Medulla oblongata (tissue), 1 donor: ENCODE data around the gene TEF.

Experiments used
- DNase-seq: peaks from one replicate; pipeline ENCODE4 v3.0.0-alpha.2; 2015; ENCODE audit errors: extremely low spot score

Gene TEF

GRCh38 chr22:41353862-41354575, 27.7 kb upstream of the TEF start:
- no peak for DNase-seq

DNA sequence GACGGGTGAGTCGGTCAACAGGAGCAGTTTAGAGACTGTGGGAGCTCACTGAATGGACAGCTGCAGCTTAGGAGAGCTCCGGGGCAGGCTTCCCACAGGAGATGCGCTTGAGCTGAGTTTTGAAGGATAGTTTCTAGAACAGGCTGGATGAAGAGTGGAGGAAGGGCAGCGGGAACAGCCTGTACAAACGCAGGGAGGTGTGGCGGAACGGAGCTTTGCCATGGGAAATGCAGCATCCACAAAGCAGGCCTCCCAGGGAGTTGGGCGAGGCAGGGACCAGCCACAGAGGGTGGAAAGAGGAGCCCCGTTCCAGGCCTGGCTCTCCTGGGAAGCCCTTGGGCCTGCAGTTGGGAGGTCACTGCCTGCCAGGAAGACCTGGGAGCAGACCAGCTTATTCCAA, 26.8 kb upstream of the TEF start:
- DNase-seq, result no peak

- no peak for DNase-seq
Measured at GRCh38 chr22:41355895-41356294, 25.8 kb upstream of the TEF start.

GRCh38 chr22:41356430-41357028, 25.2 kb upstream of the TEF start:
- no peak for DNase-seq

DNA sequence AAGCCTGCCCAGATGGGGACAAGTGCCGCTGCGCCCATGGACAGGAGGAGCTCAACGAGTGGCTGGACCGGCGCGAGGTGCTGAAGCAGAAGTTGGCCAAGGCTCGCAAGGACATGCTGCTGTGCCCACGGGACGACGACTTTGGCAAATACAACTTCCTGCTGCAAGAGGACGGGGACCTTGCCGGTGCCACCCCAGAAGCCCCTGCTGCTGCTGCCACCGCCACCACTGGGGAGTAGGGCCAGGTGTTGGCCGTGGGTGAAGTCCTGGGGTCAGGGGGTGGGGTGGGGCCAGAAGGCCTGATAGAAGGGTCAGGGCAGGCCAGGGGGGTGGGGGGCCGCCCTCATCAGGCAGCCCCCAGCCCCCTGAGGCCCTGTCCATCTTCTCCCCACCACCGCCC, 24.6 kb upstream of the TEF start:
- no peak for DNase-seq

- DNase-seq, result no peak
Measured at GRCh38 chr22:41358927-41359326, 22.8 kb upstream of the TEF start.

- DNase-seq, result no peak
Measured at GRCh38 chr22:41359376-41359775, 22.4 kb upstream of the TEF start.

- DNase-seq, result no peak
Measured at GRCh38 chr22:41360126-41360525, 21.6 kb upstream of the TEF start.

- DNase-seq, result no peak
Measured at GRCh38 chr22:41361716-41362310, 19.9 kb upstream of the TEF start.

GRCh38 chr22:41362615-41363014, 19.1 kb upstream of the TEF start:
- DNase-seq, result no peak

DNA sequence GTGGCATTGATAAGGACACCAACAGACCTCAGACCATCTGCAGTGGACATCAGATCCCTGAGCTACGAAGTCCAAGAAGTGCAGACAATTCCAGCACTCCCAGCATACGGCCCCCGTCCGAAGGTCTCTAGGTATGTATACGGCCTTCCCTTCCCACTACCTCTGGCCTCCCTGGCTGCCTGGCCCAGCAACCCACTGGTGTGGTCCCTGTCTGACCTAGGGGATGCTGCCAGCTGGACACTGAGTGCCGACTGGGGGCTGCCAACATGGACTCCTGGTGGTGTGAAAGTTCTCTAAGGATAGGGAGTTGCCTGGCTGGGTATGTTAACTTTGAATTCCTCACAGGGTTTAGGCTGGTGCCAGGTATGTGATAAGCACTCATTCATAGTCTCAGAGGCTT, 17.5 kb upstream of the TEF start:
- DNase-seq, result no peak

GRCh38 chr22:41364955-41365354, 16.8 kb upstream of the TEF start:
- DNase-seq, result no peak

DNA sequence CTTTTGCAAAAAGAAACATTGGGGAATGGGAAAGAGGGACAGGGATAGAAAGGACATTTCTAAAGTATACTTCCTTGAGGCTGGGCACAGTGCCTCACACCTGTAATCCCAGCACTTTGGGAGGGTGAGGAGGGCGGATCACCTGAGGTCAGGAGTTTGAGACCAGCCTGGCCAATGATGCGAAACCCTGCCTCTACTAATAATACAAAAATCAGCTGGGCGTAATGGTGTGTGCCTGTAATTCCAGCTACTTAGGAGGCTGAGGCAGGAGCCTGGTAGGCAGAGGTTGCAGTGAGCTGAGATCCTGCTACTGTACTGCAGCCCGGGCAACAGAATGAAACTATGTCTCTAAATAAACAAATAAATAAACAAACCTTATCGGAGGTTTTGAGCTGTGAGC, 16.3 kb upstream of the TEF start:
- no peak for DNase-seq

- DNase-seq, result peak; percentile 28
Measured at GRCh38 chr22:41366323-41367029, 15.3 kb upstream of the TEF start.

DNA sequence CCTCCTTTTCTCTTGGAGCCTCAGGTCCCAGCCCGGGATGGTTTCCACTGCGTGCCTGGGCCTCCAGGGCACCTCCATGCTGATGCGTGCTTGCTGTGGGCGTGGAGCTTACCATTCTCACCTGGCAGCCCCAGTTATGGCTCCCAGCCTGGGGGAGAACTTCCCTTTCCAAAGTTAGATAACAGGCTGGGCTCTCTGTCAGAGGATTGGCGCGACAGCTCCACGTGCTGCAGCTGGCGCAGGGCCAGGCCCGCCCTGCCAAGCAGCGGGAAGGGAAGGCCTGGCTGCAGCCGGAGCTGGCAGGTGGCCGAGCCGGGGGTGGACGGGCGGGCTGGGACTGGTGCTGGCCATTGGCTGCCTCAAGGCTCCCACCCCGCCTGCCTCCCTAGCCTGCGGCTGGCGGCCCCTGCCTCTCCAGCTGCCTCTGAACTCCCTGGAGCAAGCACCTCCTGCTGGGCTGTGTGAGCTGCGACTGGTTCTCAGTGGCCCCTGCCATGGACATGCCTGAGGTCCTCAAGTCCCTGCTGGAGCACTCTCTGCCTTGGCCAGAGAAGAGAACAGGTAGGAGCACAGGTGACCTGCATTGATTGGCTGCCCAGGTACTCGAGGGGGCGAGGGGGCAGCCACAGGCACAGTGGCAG, 14.6 kb upstream of the TEF start:
- DNase-seq, result peak; percentile 97

DNA sequence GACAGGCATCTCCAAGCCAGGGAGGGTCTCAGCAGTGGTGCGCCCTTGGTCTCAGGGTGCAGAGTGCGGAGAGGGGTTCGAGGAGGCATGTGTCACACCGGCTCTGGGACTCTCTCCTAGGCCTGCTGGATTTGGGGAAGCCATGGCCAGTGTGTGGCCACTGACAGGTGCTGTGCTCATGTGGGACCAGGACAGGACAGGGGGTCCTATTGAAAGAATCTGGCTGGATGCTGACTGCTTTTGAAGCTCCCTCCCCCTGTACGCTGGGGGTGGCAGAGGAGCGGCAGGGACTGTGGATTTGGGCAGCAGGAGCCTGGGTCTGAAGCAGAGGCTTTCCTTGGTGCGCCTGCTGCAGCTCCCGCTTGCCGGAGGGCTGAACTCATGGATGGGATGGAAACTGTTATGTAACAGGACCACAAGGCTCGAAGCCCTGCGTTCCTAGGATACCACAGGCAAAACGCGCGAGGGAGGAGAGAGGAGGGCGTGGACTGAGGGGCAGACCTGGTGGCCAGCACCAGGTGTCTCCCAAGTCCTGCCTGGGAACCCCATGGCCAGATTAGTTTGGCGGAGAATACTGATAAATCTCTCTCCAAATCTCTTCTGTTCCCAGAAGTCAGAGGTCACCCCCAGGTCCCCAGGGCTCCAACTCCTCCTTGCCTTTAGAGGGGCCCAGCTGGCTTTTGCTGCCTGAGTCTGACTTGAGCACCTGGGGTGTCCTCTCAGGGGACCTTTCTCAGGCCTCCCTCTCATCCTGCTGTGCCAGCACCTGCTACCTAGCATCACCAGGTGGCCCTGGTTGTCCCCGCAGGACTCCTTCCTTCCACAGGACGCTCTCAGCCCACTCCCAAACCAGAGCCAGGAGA, 13.8 kb upstream of the TEF start:
- peak; percentile 60 for DNase-seq

- DNase-seq, result peak; percentile 64
Measured at GRCh38 chr22:41368543-41369423, 13.0 kb upstream of the TEF start.

DNA sequence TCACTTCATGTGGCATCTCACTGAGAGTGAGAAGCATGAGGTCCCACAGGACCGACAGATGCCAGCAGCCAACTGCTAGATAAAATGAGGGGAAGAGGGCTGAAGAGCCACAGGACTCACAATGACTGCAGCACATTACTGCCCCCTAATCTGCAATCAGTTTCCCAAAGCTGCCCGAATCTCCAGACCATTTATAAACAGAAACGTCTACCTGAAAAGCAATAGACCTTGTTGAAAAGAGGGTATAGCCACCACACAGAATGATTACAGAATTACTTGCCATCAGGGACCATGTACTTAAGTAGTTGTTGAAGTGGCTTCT, 12.4 kb upstream of the TEF start:
- peak; percentile 37 for DNase-seq

DNA sequence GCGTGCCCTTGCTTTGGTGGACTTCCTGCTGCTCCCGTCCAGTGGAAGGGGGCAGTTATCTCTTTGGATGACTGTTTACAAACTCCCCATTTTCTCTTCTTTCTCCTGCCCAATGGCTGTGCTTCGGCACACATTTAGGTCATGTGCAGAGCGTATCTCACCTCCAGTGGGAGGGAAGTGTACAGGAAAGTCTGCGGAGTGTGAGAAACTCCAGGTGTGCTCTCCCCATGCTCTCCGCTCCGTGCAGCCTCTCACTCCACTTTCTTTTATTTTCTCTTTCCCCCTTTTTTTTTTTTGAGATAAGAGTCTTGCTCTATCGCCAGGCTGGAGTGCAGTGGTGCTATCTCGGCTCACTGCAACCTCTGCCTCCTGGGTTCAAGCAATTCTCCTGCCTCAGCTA, 11.9 kb upstream of the TEF start:
- no peak for DNase-seq

GRCh38 chr22:41377846-41378245, 3.9 kb upstream of the TEF start:
- DNase-seq, result no peak

- DNase-seq, result no peak
Measured at GRCh38 chr22:41380993-41381328, 781 bp upstream of the TEF start.
